Effector memory CD4-positive, alpha-beta T cell (primary cell): ENCODE data around the gene PID1.

Experiments used
- DNase-seq, 3 donors: peaks; one replicate each; pipeline ENCODE4 v3.0.0-alpha.2; 2020
- H3K27ac ChIP-seq: 2 replicates; pipeline ENCODE4 v1.7.0; 2013; ENCODE audit warnings: mild to moderate bottlenecking, low read length, moderate library complexity; ENCODE audit not compliant: insufficient read depth, poor library complexity, severe bottlenecking
- H3K27me3 ChIP-seq: replicated peaks from 2 replicates; pipeline ENCODE4 v1.7.0; 2013; ENCODE audit warnings: mild to moderate bottlenecking, low read length; ENCODE audit not compliant: insufficient read depth, control insufficient read depth, poor library complexity, severe bottlenecking
- H3K36me3 ChIP-seq: 2 replicates; pipeline ENCODE4 v1.7.0; 2013; ENCODE audit warnings: mild to moderate bottlenecking, low read length, moderate library complexity; ENCODE audit not compliant: control insufficient read depth, insufficient read depth
- H3K4me1 ChIP-seq: 2 replicates; pipeline ENCODE4 v1.7.0; 2013; ENCODE audit warnings: low read length, mild to moderate bottlenecking; ENCODE audit not compliant: control insufficient read depth, insufficient read depth, poor library complexity, severe bottlenecking
- H3K4me3 ChIP-seq: 2 replicates; pipeline ENCODE4 v1.7.0; 2013; ENCODE audit warnings: low read length, low read depth, mild to moderate bottlenecking; ENCODE audit not compliant: insufficient read depth, poor library complexity, severe bottlenecking
- H3K9me3 ChIP-seq: 2 replicates; pipeline ENCODE4 v1.7.0; 2013; ENCODE audit warnings: mild to moderate bottlenecking, low read length, moderate library complexity; ENCODE audit not compliant: control insufficient read depth

The PID1 gene

GRCh38 chr2:229160180-229160579 is 110.9 kb downstream of the PID1 start:
- Histone ChIP-seq H3K4me1 (no peaks in the 10 kb centered on the region), H3K36me3 (no peaks in the 10 kb centered on the region), H3K27ac (no peak overlapping the region), H3K4me3 (no peak overlapping the region), H3K27me3 (no peaks in the 10 kb centered on the region), H3K9me3 (no peaks in the 10 kb centered on the region)
- no peak for DNase-seq

DNA sequence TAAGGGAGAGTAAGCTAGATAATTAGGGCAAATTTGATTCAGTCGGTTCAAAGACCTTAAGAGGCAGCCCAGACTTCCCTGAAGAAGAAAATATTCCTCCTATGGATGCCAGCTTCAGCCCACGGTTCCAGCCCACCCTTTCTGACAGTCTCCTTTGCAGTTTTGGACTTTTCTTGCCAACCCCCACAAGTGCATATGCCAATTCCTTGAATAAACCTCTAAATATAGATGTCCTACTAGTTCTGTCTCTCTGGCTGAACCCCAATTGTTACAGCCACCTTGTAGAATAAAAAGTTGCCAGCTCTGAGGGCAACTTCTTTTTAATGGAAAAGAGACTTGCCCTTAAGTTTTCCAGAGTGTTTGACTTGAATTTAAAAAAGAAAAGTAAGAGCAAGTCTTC is 111.7 kb downstream of the PID1 start:
- Histone ChIP-seq H3K4me3 (no peak overlapping the region), H3K9me3 (no peaks in the 10 kb centered on the region), H3K36me3 (no peaks in the 10 kb centered on the region), H3K27ac (no peak overlapping the region), H3K27me3 (no peaks in the 10 kb centered on the region), H3K4me1 (no peaks in the 10 kb centered on the region)
- DNase-seq: no peak

DNA sequence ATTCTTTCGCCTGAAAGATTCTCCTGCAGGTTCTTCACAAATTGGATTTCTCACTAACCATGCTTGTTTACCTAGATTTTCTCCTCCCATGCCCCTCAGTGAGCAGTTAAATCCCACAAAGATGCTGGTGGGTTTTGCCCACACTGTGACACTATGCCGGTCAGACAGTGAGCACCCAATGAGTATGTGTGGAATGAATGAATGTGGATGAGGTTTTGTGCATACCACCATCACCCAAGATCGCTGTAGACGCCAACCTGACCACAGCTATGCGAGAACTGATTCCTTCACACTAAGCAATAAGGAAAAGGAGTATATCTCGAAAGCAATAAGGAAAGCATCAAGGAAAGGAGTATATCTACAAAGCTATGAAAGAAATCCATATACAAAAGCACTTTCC is 116.7 kb downstream of the PID1 start:
- no peaks in the 10 kb centered on the region for H3K27me3 ChIP-seq
- H3K36me3 ChIP-seq: no peaks in the 10 kb centered on the region
- no peak overlapping the region for H3K4me3 ChIP-seq
- no peak overlapping the region for H3K27ac ChIP-seq
- no peak for DNase-seq
- H3K9me3 ChIP-seq: no peaks in the 10 kb centered on the region
- no peaks in the 10 kb centered on the region for H3K4me1 ChIP-seq

GRCh38 chr2:229153951-229154350 is 117.1 kb downstream of the PID1 start:
- DNase-seq: no peak
- no peak overlapping the region for H3K27ac ChIP-seq
- H3K36me3 ChIP-seq: no peaks in the 10 kb centered on the region
- no peak overlapping the region for H3K4me3 ChIP-seq
- H3K27me3 ChIP-seq: no peaks in the 10 kb centered on the region
- no peaks in the 10 kb centered on the region for H3K9me3 ChIP-seq
- no peaks in the 10 kb centered on the region for H3K4me1 ChIP-seq

DNA sequence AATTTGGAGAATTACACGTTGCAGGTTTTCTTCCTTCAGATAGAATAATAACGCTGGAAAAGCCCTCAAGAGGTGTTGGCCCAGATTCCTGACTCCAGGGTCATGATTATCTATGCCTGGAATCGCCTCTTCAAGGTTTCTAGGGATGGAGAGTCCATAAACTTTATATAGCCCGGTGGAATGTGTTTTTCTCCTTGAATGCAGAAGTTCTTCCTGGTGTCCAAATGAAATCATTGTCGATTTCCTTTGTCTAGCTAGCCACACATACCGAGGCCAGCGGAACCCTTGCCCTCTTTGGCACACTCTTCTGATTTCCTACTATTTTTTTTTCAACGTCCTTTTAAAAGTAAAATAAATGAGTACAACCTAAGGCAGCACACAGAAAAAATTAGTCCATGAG is 117.8 kb downstream of the PID1 start:
- H3K36me3 ChIP-seq: no peaks in the 10 kb centered on the region
- H3K4me3 ChIP-seq: no peak overlapping the region
- no peaks in the 10 kb centered on the region for H3K9me3 ChIP-seq
- H3K4me1 ChIP-seq: no peaks in the 10 kb centered on the region
- no peaks in the 10 kb centered on the region for H3K27me3 ChIP-seq
- DNase-seq: no peak
- H3K27ac ChIP-seq: no peak overlapping the region

DNA sequence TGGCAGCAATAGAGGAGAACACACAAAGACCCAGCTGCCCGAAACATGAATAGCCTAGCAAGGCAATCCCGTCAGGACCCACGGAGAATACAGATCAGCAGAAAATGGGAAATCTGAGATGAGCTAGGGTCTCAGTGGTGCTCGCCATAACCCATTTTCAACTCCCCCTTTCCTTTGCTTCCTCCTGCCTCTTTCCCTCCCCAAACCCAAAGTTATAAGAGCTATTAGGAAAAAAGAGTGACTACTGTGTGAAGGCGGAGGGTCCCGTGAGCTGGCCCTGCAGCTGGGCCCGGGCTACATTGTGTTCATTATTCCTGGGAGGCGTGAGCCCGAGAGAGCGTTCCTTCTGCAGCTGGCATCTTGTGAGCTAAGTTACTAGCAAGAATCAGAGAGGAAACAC is 118.4 kb downstream of the PID1 start:
- no peak for DNase-seq
- Histone ChIP-seq H3K36me3 (no peaks in the 10 kb centered on the region), H3K27me3 (no peaks in the 10 kb centered on the region), H3K9me3 (no peaks in the 10 kb centered on the region), H3K27ac (no peak overlapping the region), H3K4me3 (no peak overlapping the region), H3K4me1 (no peaks in the 10 kb centered on the region)

- DNase-seq: no peak
- H3K9me3 ChIP-seq: no peaks in the 10 kb centered on the region
- no peaks in the 10 kb centered on the region for H3K4me1 ChIP-seq
- no peak overlapping the region for H3K4me3 ChIP-seq
- no peaks in the 10 kb centered on the region for H3K36me3 ChIP-seq
- no peak overlapping the region for H3K27ac ChIP-seq
- H3K27me3 ChIP-seq: no peaks in the 10 kb centered on the region
These were observed 120.8 kb downstream of the PID1 start for GRCh38 chr2:229150317-229150716.

- DNase-seq: no peak
- no peaks in the 10 kb centered on the region for H3K27me3 ChIP-seq
- no peaks in the 10 kb centered on the region for H3K36me3 ChIP-seq
- H3K4me1 ChIP-seq: no peaks in the 10 kb centered on the region
- H3K9me3 ChIP-seq: no peaks in the 10 kb centered on the region
- no peak overlapping the region for H3K27ac ChIP-seq
- H3K4me3 ChIP-seq: no peak overlapping the region
These were observed 129.6 kb downstream of the PID1 start for GRCh38 chr2:229141424-229142025.

- H3K27me3 ChIP-seq: no peaks in the 10 kb centered on the region
- H3K36me3 ChIP-seq: no peaks in the 10 kb centered on the region
- no peak overlapping the region for H3K4me3 ChIP-seq
- no peaks in the 10 kb centered on the region for H3K9me3 ChIP-seq
- no peak for DNase-seq
- H3K27ac ChIP-seq: no peak overlapping the region
- H3K4me1 ChIP-seq: no peaks in the 10 kb centered on the region
These were observed 133.4 kb downstream of the PID1 start for GRCh38 chr2:229137639-229138038.

DNA sequence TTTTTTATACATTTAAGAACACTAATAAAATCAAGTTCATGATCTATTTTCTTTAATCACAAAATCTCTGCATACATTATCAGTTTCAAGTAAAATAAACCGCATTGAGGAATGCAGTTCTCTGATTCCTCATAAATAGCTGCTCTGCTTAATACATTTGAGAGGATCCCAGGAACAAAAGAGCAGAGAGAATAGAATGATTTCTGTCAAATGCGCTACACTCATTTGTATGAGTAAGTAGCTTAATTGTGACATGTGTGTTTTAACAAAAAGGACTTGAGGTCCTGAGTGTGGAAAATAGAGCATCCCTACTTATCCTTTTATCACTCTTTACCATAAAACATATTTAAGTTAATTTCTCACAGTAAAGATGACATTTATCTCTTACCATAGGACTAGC is 134.0 kb downstream of the PID1 start:
- Histone ChIP-seq H3K9me3 (no peaks in the 10 kb centered on the region), H3K27ac (no peak overlapping the region), H3K36me3 (no peaks in the 10 kb centered on the region), H3K27me3 (no peaks in the 10 kb centered on the region), H3K4me3 (no peak overlapping the region), H3K4me1 (no peaks in the 10 kb centered on the region)
- no peak for DNase-seq
